ENCODE data around the gene IL22RA1. TPM values are rescaled to one million over a fixed set of nuclear protein-coding genes. Genes with fewer than 3 reads are reported as not detected.
A peak's percentile ranks its signal among the peaks of the same experiment; 100 is the strongest.

IL22RA1 gene
- total and polyA plus RNA-seq, 2 of the 8 experiments (the other 6 are each of a cell fraction or from before 2014, with no cell fraction given), result 0.17 to 0.32 TPM

- TF ChIP-seq BCL11A (IDR thresholded peaks at IDR 0.05; ENCODE audit: low read depth in 2 of 2, low read length in 2 of 2) (no peak), RAD21 (IDR thresholded peaks at IDR 0.05 in 1 of 2, conservative IDR thresholded peaks at IDR 0.05 in 1 of 2; ENCODE audit: low read depth in 2 of 2, low read length in 2 of 2) (no peak), KDM1A (IDR thresholded peaks at IDR 0.05; ENCODE audit: borderline replicate concordance, low read length) (0 out of 2 replicates have a peak, but pooled peaks have one; percentile 45), RBBP5 (IDR thresholded peaks at IDR 0.05; ENCODE audit: borderline replicate concordance, low read depth, low read length) (no peak), CEBPB (IDR thresholded peaks at IDR 0.05; ENCODE audit: low read depth, low read length) (no peak)
- H3K18ac ChIP-seq (ENCODE audit: extremely low read depth, low read length), result no peak overlapping the region
- DNase-seq (ENCODE audit: low read depth in 1 of 2, low spot score in 2 of 2) (no peak), FAIRE-seq (no peak)
- H2AFZ ChIP-seq (ENCODE audit: low read length), result no peak overlapping the region
- no peaks in the 10 kb centered on the region for H3K79me1 ChIP-seq (ENCODE audit: low read depth, low read length)
- no peaks in the 10 kb centered on the region for H3K36me3 ChIP-seq (ENCODE audit: control insufficient read depth in 2 of 4, insufficient read depth in 4 of 4, low read length in 3 of 4)
- H2BK20ac ChIP-seq (ENCODE audit: low read length), result no peak overlapping the region
- no peak overlapping the region for H2BK15ac ChIP-seq (ENCODE audit: low read length)
- no peaks in the 10 kb centered on the region for H4K20me1 ChIP-seq (replicated peaks in 1 of 2; ENCODE audit: control insufficient read depth in 1 of 2, insufficient read depth in 2 of 2, low read length in 2 of 2)
- H3K23me2 ChIP-seq (ENCODE audit: low read depth, low read length), result no peaks in the 10 kb centered on the region
- no peaks in the 10 kb centered on the region for H3K79me2 ChIP-seq (ENCODE audit: control insufficient read depth in 1 of 2, insufficient read depth in 2 of 2, low read length in 2 of 2)
- H4K91ac ChIP-seq (replicated peaks; ENCODE audit: insufficient read length, low read length), result no peak overlapping the region
- WGBS, 2 experiments (ENCODE audit: extremely low coverage in 1 of 2, insufficient coverage in 1 of 2, insufficient read length in 1 of 2, insufficient replicate concordance in 2 of 2, low coverage in 1 of 2, low lambda C conversion rate in 2 of 2, missing lambda C conversion rate in 1 of 2), result 76% methylated on average over 2 of the region's 2 CpGs; no CpG with 5 or more reads in 1 of the 2 experiments
- no peak overlapping the region for H2BK12ac ChIP-seq (ENCODE audit: low read depth, low read length)
- no peak overlapping the region for H2AK5ac ChIP-seq (ENCODE audit: low read depth, low read length)
- H4K5ac ChIP-seq (ENCODE audit: insufficient read length, low read depth, low read length), result no peak overlapping the region
- H3K4me1 ChIP-seq (replicated peaks in 1 of 4; ENCODE audit: control insufficient read depth in 3 of 4, insufficient read depth in 4 of 4, low read length in 3 of 4), result peaks cover 0 to 3% (median under 1%) of the 10 kb centered on the region in 4 experiments; a peak in 6 of 7 replicates
- H3K4me2 ChIP-seq (ENCODE audit: insufficient read depth in 1 of 2, low read depth in 2 of 2, low read length in 2 of 2), result no peak overlapping the region
- no peak overlapping the region for H3K9ac ChIP-seq (replicated peaks in 1 of 4; ENCODE audit: extremely low read depth in 1 of 4, low read depth in 3 of 4, low read length in 3 of 4)
- ChIA-PET POLR2A (ENCODE audit: partially characterized antibody) (interaction anchor here (0.8 to 1.9 kb wide), 2 partner anchors 13 to 26 kb away, joined by 3 to 19 read pairs; no protein-coding TSS in a partner anchor), CTCF (ENCODE audit: partially characterized antibody) (interaction anchor here (1.2 to 1.7 kb wide), 4 partner anchors 14 to 79 kb away, joined by 4 to 7 read pairs (median 6); no protein-coding TSS in a partner anchor)
- peaks cover 0 to under 1% of the 10 kb centered on the region in 2 experiments; a peak in 1 of 4 replicates for H3K9me3 ChIP-seq (ENCODE audit: insufficient read depth in 2 of 2, low read depth in 1 of 2, low read length in 1 of 2)
- no peak overlapping the region for H3K14ac ChIP-seq (ENCODE audit: insufficient read length)
- H4K8ac ChIP-seq (ENCODE audit: extremely low read depth, insufficient read depth, low read length), result no peak overlapping the region
- no peak overlapping the region for H2BK5ac ChIP-seq (ENCODE audit: low read depth, low read length)
- H3K23ac ChIP-seq (ENCODE audit: insufficient read length), result no peak overlapping the region
- H2BK120ac ChIP-seq (replicated peaks; ENCODE audit: low read depth, low read length), result no peak overlapping the region
- no peak overlapping the region for H3K4me3 ChIP-seq (ENCODE audit: extremely low read depth in 1 of 4, insufficient read depth in 2 of 4, low read depth in 3 of 4, low read length in 4 of 4)
- H3K56ac ChIP-seq (replicated peaks; ENCODE audit: insufficient read length, low read depth, low read length), result no peak overlapping the region
- no peak overlapping the region for H3K27ac ChIP-seq (ENCODE audit: low read depth, low read length)
- H3K27me3 ChIP-seq (replicated peaks in 1 of 4; ENCODE audit: control insufficient read depth in 3 of 4, extremely low read depth in 1 of 4, insufficient read depth in 3 of 4, low read length in 3 of 4), result no peaks in the 10 kb centered on the region; a peak in 3 of 7 replicates
- H3K4ac ChIP-seq (replicated peaks; ENCODE audit: insufficient read length, low read depth, low read length), result no peak overlapping the region
Measured at GRCh38 chr1:24124980-24125379, 18.0 kb downstream of the IL22RA1 start.
